ENCODE measurements around the gene HDDC2. TPM values are rescaled to one million over a fixed set of nuclear protein-coding genes. Genes with fewer than 3 reads are reported as not detected.

Gene HDDC2
- total and polyA plus RNA-seq, 9 of the 15 experiments (the other 6 are each of a cell fraction or from before 2014, with no cell fraction given) = 194 to 632 (median 294) TPM

GRCh38 chr6:125258651-125259353, 43.0 kb downstream of the HDDC2 start:
- POLR2A ChIA-PET = interaction anchor here (1.9 kb wide), 1 partner anchor 21 kb away, joined by 6 read pairs; no protein-coding TSS in a partner anchor
- ATAC-seq (no peak), DNase-seq (ENCODE audit: extremely low read depth in 1 of 4, low spot score in 3 of 4) (no peak), FAIRE-seq (no peak)
- Histone ChIP-seq H3K36me3 (ENCODE audit: control insufficient read depth, insufficient read depth, low read length) (peaks cover 7% of the 10 kb centered on the region; the same call in 2 of the 3 replicates), H3K9me3 (replicated peaks; ENCODE audit: control insufficient read depth, insufficient read depth, low read depth, low read length) (no peaks in the 10 kb centered on the region), H3K4me1 (replicated peaks in 1 of 2; ENCODE audit: control insufficient read depth in 2 of 2, insufficient read depth in 2 of 2, low read length in 2 of 2) (no peaks in the 10 kb centered on the region), H4K20me1 (replicated peaks; ENCODE audit: control insufficient read depth, insufficient read depth, low read length) (no peaks in the 10 kb centered on the region), H3K27me3 (ENCODE audit: control insufficient read depth in 2 of 2, insufficient read depth in 2 of 2, low read length in 2 of 2) (no peaks in the 10 kb centered on the region), H3K79me2 (ENCODE audit: control insufficient read depth, insufficient read depth, low read length) (no peaks in the 10 kb centered on the region), H3K27ac (ENCODE audit: extremely low read depth, low read depth, low read length) (no peak overlapping the region), H3K9me1 (ENCODE audit: control insufficient read depth, insufficient read depth, low read length) (no peaks in the 10 kb centered on the region), H2AFZ (ENCODE audit: low read depth, low read length) (no peak overlapping the region), H3K9ac (ENCODE audit: insufficient read depth in 1 of 2, low read depth in 2 of 2, low read length in 2 of 2) (no peak overlapping the region), H3K4me2 (ENCODE audit: insufficient read depth, low read length) (no peak overlapping the region), H3K4me3 (no peak overlapping the region)
- BruUV-seq (replicated peaks) = no TSS peak
- intact Hi-C loops (cut with micrococcal nuclease) = no loop called here
- WGBS (ENCODE audit: insufficient coverage, low coverage, missing lambda C conversion rate) = 70% methylated on average over 2 of the region's 2 CpGs
- CTCF ChIA-PET (ENCODE audit: low intra/inter-chr PET ratio) = no interaction called here
- in situ Hi-C loops (cut with MboI) = no loop called here
- TF ChIP-seq BRF1 (IDR thresholded peaks at IDR 0.05; ENCODE audit: borderline replicate concordance, extremely low read depth, insufficient read length) (no peak), DNMT1 (IDR thresholded peaks at IDR 0.05) (no peak), ZNF699 (CRISPR knock-in tag; IDR thresholded peaks at IDR 0.05; ENCODE audit: insufficient replicate concordance) (no peak), CBFA2T3 (IDR thresholded peaks at IDR 0.05) (no peak), CBX3 (IDR thresholded peaks at IDR 0.05; ENCODE audit: borderline replicate concordance in 1 of 2, low read length in 2 of 2) (no peak), SRSF3 (IDR thresholded peaks at IDR 0.05; ENCODE audit: insufficient read depth, low read length) (no peak), ZNF444 (CRISPR knock-in tag; IDR thresholded peaks at IDR 0.05) (no peak), TGIF2 (CRISPR knock-in tag; IDR thresholded peaks at IDR 0.05) (no peak), PRPF4 (IDR thresholded peaks at IDR 0.05; ENCODE audit: insufficient read depth, low read depth, low read length, poor library complexity, severe bottlenecking) (no peak), GTF2F1 (IDR thresholded peaks at IDR 0.05; ENCODE audit: low read depth, low read length) (no peak)
